GM12801 (cell line): ENCODE measurements around the gene CETN3.

Source experiments
- CTCF ChIP-seq: IDR thresholded peaks from one replicate; pipeline ENCODE4 v1.5.1; 2011; ENCODE audit warnings: control low read depth; ENCODE audit not compliant: insufficient read length; ENCODE audit errors: extremely low read depth

The CETN3 gene

GRCh38 chr5:90421136-90421535, 11.6 kb upstream of the CETN3 start:
- TF ChIP-seq CTCF = no peak

- TF ChIP-seq CTCF = no peak
These were observed 8.7 kb upstream of the CETN3 start for GRCh38 chr5:90418214-90418613.

GRCh38 chr5:90410178-90410762, 714 bp upstream of the CETN3 start:
- TF ChIP-seq CTCF = no peak

GRCh38 chr5:90408571-90409317, 812 bp downstream of the CETN3 start:
- TF ChIP-seq CTCF = no peak

GRCh38 chr5:90406466-90406865, 3.1 kb downstream of the CETN3 start:
- TF ChIP-seq CTCF = no peak

- no peak for TF ChIP-seq CTCF
These were observed 6.9 kb downstream of the CETN3 start for GRCh38 chr5:90402521-90403255.

GRCh38 chr5:90399251-90399650, 10.3 kb downstream of the CETN3 start:
- TF ChIP-seq CTCF = no peak
